PFSK-1 (cell line): ENCODE data around the gene STK35.

Experiments
- FOXP2 ChIP-seq: optimal IDR thresholded peaks from 2 replicates; pipeline ENCODE3; 2011; ENCODE audit warnings: borderline replicate concordance, control low read depth, inconsistent platforms; ENCODE audit not compliant: insufficient read depth; ENCODE audit errors: extremely low read length, extremely low read depth
- POLR2AphosphoS5 ChIP-seq: IDR thresholded peaks from 2 replicates; pipeline ENCODE4 v1.6.1; 2012; ENCODE audit warnings: low read depth, mild to moderate bottlenecking, control low read depth, low read length, moderate library complexity
- TAF1 ChIP-seq: IDR thresholded peaks from 2 replicates; pipeline ENCODE4 v1.6.1; 2012; ENCODE audit warnings: low read length, control low read depth, borderline replicate concordance; ENCODE audit not compliant: insufficient read depth
- TF ChIP-seq, protein P1 (sequence below), 2 experiments: IDR thresholded peaks; 2 replicates each; pipeline versions ENCODE4 v1.6.1 to v1.8.0; 2011 to 2012; ENCODE audit warnings: low read depth in 2 of 2, low read length in 2 of 2, control low read depth in 1 of 2, inconsistent platforms in 1 of 2, mild to moderate bottlenecking in 1 of 2, moderate library complexity in 1 of 2; ENCODE audit not compliant: insufficient read depth in 1 of 2

DNA sequence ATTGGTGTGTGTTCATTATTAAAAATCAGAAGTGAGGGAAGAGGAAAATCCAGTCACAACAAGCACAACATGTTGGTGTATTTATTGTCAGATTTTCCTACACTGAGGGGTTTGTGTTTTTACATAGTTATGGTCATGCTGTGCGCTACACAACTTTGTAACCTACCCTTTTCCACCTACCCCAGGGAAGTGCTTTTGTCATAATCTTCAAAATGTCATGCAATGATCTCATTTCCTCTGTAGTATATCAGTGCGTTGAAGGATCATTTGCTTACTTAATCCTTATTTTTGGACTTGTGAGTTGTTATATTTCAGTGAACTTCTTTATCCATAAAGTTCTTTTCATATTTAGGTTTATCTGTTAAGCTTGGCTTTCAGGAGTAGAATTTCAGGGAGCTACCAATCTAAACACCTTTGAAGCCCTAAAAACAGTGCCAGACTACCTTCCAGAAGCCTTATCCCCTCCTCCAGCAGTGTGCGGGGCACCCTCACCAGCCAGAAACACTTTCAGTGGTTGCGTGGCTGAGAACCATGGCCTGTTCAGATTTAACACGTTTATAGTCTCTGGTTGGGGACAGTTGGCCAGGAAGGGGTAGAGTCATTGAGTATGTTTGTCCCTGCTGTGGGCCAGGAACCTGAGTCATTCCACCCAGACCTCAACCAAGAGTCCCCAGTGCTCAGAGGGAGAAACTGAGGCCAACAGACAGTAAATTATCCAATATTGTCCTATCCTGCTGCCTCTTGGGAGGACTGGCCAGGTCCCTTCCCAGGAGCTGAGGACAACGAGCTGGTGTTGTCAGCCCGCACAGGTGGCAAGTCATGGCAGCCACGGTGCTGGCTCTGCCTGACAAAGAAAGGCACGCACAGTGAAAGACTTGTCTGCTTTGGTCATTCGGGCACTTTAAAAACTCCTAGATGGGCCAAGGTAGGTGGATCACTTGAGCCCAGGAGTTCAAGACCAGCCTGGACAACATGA, 40.3 kb downstream of the STK35 start:
- TF ChIP-seq, protein P1, sequence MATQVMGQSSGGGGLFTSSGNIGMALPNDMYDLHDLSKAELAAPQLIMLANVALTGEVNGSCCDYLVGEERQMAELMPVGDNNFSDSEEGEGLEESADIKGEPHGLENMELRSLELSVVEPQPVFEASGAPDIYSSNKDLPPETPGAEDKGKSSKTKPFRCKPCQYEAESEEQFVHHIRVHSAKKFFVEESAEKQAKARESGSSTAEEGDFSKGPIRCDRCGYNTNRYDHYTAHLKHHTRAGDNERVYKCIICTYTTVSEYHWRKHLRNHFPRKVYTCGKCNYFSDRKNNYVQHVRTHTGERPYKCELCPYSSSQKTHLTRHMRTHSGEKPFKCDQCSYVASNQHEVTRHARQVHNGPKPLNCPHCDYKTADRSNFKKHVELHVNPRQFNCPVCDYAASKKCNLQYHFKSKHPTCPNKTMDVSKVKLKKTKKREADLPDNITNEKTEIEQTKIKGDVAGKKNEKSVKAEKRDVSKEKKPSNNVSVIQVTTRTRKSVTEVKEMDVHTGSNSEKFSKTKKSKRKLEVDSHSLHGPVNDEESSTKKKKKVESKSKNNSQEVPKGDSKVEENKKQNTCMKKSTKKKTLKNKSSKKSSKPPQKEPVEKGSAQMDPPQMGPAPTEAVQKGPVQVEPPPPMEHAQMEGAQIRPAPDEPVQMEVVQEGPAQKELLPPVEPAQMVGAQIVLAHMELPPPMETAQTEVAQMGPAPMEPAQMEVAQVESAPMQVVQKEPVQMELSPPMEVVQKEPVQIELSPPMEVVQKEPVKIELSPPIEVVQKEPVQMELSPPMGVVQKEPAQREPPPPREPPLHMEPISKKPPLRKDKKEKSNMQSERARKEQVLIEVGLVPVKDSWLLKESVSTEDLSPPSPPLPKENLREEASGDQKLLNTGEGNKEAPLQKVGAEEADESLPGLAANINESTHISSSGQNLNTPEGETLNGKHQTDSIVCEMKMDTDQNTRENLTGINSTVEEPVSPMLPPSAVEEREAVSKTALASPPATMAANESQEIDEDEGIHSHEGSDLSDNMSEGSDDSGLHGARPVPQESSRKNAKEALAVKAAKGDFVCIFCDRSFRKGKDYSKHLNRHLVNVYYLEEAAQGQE (IDR thresholded peaks at IDR 0.05; ENCODE audit: insufficient read depth in 1 of 2, low read depth in 2 of 2, low read length in 2 of 2), result no peak
- no peak for TF ChIP-seq POLR2AphosphoS5
- no peak for TF ChIP-seq FOXP2
- TF ChIP-seq TAF1, result no peak
